H9 (cell line): ENCODE results near the gene SGTA. TPM values are rescaled to one million over a fixed set of nuclear protein-coding genes. Genes with fewer than 3 reads are reported as not detected.

ENCODE experiments used
- DNase-seq: peaks from one replicate; pipeline ENCODE4 v3.0.0-alpha.2; 2017
- H2AFZ ChIP-seq: one replicate; pipeline ENCODE4 v1.6.1; 2013; ENCODE audit warnings: mild to moderate bottlenecking, low read length, control low read depth, moderate library complexity
- H2AK5ac ChIP-seq: 2 replicates; pipeline ENCODE4 v1.6.1; 2013; ENCODE audit warnings: low read length, control low read depth, mixed read lengths; ENCODE audit not compliant: insufficient read length
- H2BK120ac ChIP-seq: one replicate; pipeline ENCODE4 v1.6.1; 2013; ENCODE audit warnings: low read depth, mild to moderate bottlenecking, low read length, control low read depth, inconsistent platforms; ENCODE audit not compliant: poor library complexity, severe bottlenecking
- H2BK12ac ChIP-seq: 2 replicates; pipeline ENCODE4 v1.6.1; 2013; ENCODE audit warnings: low read length, control low read depth, mixed read lengths, low read depth; ENCODE audit not compliant: insufficient read length
- H2BK15ac ChIP-seq: 2 replicates; pipeline ENCODE4 v1.6.1; 2013; ENCODE audit warnings: low read depth, low read length, control low read depth
- H2BK20ac ChIP-seq: one replicate; pipeline ENCODE4 v1.6.1; 2013; ENCODE audit warnings: low read depth, mild to moderate bottlenecking, low read length, control low read depth, inconsistent platforms; ENCODE audit not compliant: poor library complexity, severe bottlenecking
- H2BK5ac ChIP-seq: 2 replicates; pipeline ENCODE4 v1.6.1; 2013; ENCODE audit warnings: low read length, control low read depth, mixed read lengths; ENCODE audit not compliant: insufficient read length
- H3K14ac ChIP-seq: 2 replicates; pipeline ENCODE4 v1.6.1; 2013; ENCODE audit warnings: low read length, control low read depth; ENCODE audit not compliant: insufficient read depth
- H3K18ac ChIP-seq: 2 replicates; pipeline ENCODE4 v1.6.1; 2013; ENCODE audit warnings: low read depth, mild to moderate bottlenecking, mixed read lengths, low read length, control low read depth; ENCODE audit not compliant: insufficient read length
- H3K23ac ChIP-seq: 2 replicates; pipeline ENCODE4 v1.6.1; 2013; ENCODE audit warnings: low read length, control low read depth, mixed read lengths, low read depth; ENCODE audit not compliant: insufficient read length
- H3K23me2 ChIP-seq: 2 replicates; pipeline ENCODE4 v1.6.1; 2013; ENCODE audit warnings: low read depth, mild to moderate bottlenecking, mixed read lengths, low read length, control low read depth; ENCODE audit not compliant: insufficient read length, poor library complexity, severe bottlenecking
- H3K27ac ChIP-seq: 2 replicates; pipeline ENCODE4 v1.5.1; 2013; ENCODE audit warnings: low read length, control low read depth, mixed read lengths, low read depth; ENCODE audit not compliant: insufficient read length
- H3K27me3 ChIP-seq: 2 replicates; pipeline ENCODE4 v1.6.1; 2013; ENCODE audit warnings: low read length, control low read depth, inconsistent platforms; ENCODE audit not compliant: insufficient read depth
- H3K4ac ChIP-seq: 2 replicates; pipeline ENCODE4 v1.6.1; 2013; ENCODE audit warnings: low read depth, mild to moderate bottlenecking, control low read depth, inconsistent platforms, low read length, moderate library complexity
- H3K4me1 ChIP-seq: 2 replicates; pipeline ENCODE4 v1.6.1; 2013; ENCODE audit warnings: low read length, control low read depth, inconsistent platforms; ENCODE audit not compliant: insufficient read depth
- H3K4me2 ChIP-seq: 2 replicates; pipeline ENCODE4 v1.6.1; 2013; ENCODE audit warnings: low read length, control low read depth, mixed read lengths; ENCODE audit not compliant: insufficient read length, insufficient read depth
- H3K56ac ChIP-seq: 2 replicates; pipeline ENCODE4 v1.6.1; 2013; ENCODE audit warnings: low read depth, mild to moderate bottlenecking, mixed read lengths, low read length, control low read depth; ENCODE audit not compliant: insufficient read length
- H3K79me1 ChIP-seq: 2 replicates; pipeline ENCODE4 v1.6.1; 2013; ENCODE audit warnings: low read depth, mild to moderate bottlenecking, moderate library complexity, low read length, control low read depth, inconsistent platforms; ENCODE audit not compliant: insufficient read depth, poor library complexity, severe bottlenecking
- H3K79me2 ChIP-seq: 2 replicates; pipeline ENCODE4 v1.6.1; 2013; ENCODE audit warnings: low read length, control low read depth, inconsistent platforms; ENCODE audit not compliant: insufficient read depth
- H3K9ac ChIP-seq: 2 replicates; pipeline ENCODE4 v1.6.1; 2013; ENCODE audit warnings: low read length, control low read depth, mixed read lengths; ENCODE audit not compliant: insufficient read length; ENCODE audit errors: extremely low read depth
- H3K9me3 ChIP-seq: one replicate; pipeline ENCODE4 v1.6.1; 2013; ENCODE audit warnings: low read depth, low read length, inconsistent platforms; ENCODE audit not compliant: control insufficient read depth
- H3T11ph ChIP-seq: one replicate; pipeline ENCODE4 v1.6.1; 2013; ENCODE audit warnings: mild to moderate bottlenecking, low read length, control low read depth, inconsistent platforms
- H4K20me1 ChIP-seq: one replicate; pipeline ENCODE4 v1.6.1; 2013; ENCODE audit not compliant: control insufficient read depth, insufficient read length, insufficient read depth
- H4K5ac ChIP-seq: 2 replicates; pipeline ENCODE4 v1.6.1; 2013; ENCODE audit warnings: low read depth, mild to moderate bottlenecking, mixed read lengths, low read length, control low read depth; ENCODE audit not compliant: insufficient read length
- H4K8ac ChIP-seq: replicated peaks from 2 replicates; pipeline ENCODE4 v1.6.1; 2013; ENCODE audit warnings: low read length, control low read depth, mixed read lengths, low read depth; ENCODE audit not compliant: insufficient read length
- H4K91ac ChIP-seq: 2 replicates; pipeline ENCODE4 v1.6.1; 2013; ENCODE audit warnings: low read depth, mild to moderate bottlenecking, moderate library complexity, mixed read lengths, low read length, control low read depth; ENCODE audit not compliant: insufficient read length
- H3K27ac Mint-ChIP-seq, 3 experiments: 2 replicates in 2 of 3; 3 replicates in 1 of 3; pipeline ENCODE4 v1.8.0; 2020 to 2021; ENCODE audit warnings: mixed read lengths in 3 of 3, mild to moderate bottlenecking in 1 of 3, moderate library complexity in 1 of 3
- H3K27me3 Mint-ChIP-seq: 2 replicates; pipeline ENCODE4 v1.8.0; 2021; ENCODE audit warnings: low read depth, mild to moderate bottlenecking, moderate library complexity, mixed read lengths
- H3K36me3 Mint-ChIP-seq, 3 experiments: 2 replicates in 2 of 3; 3 replicates in 1 of 3; pipeline ENCODE4 v1.8.0; 2020 to 2021; ENCODE audit warnings: low read depth in 3 of 3, mixed read lengths in 3 of 3; ENCODE audit not compliant: insufficient read depth in 1 of 3
- H3K4me1 Mint-ChIP-seq, 2 experiments: 2 replicates each; pipeline ENCODE4 v1.8.0; 2020; ENCODE audit warnings: mixed read lengths in 2 of 2
- H3K4me3 Mint-ChIP-seq, 2 experiments: 2 replicates in 1 of 2; 3 replicates in 1 of 2; pipeline ENCODE4 v1.8.0; 2020 to 2021; ENCODE audit warnings: mild to moderate bottlenecking in 2 of 2, mixed read lengths in 2 of 2, moderate library complexity in 1 of 2
- H3K9me3 Mint-ChIP-seq, 2 experiments: 2 replicates in 1 of 2; 3 replicates in 1 of 2; pipeline ENCODE4 v1.8.0; 2020; ENCODE audit warnings: mild to moderate bottlenecking in 2 of 2, mixed read lengths in 2 of 2, moderate library complexity in 1 of 2
- WGBS: extraction: QIAGEN DNeasy Blood & Tissue Kit; methylation state at CpG from one replicate; pipeline ENCODE4 v1.1.7; 2013; ENCODE audit warnings: missing lambda C conversion rate, low lambda C conversion rate, mixed read lengths; ENCODE audit not compliant: insufficient read length; ENCODE audit errors: extremely low coverage; 5-methylcytosine and 5-hydroxymethylcytosine counted together
- total RNA-seq: library from RNA; stranded (reverse); gene quantifications from 2 replicates; pipeline ENCODE4 v1.2.1, GENCODE V29; 2021
- TF ChIP-seq, protein P1 (sequence below): fragments of 200-600 bp; sonication (generic); conservative IDR thresholded peaks from 3 replicates; pipeline ENCODE4 v1.8.0; 2021; ENCODE audit warnings: antibody characterized with exemption, mild to moderate bottlenecking

Gene SGTA
- total RNA-seq, 1 experiment from 2014 or later: 102 TPM

DNA sequence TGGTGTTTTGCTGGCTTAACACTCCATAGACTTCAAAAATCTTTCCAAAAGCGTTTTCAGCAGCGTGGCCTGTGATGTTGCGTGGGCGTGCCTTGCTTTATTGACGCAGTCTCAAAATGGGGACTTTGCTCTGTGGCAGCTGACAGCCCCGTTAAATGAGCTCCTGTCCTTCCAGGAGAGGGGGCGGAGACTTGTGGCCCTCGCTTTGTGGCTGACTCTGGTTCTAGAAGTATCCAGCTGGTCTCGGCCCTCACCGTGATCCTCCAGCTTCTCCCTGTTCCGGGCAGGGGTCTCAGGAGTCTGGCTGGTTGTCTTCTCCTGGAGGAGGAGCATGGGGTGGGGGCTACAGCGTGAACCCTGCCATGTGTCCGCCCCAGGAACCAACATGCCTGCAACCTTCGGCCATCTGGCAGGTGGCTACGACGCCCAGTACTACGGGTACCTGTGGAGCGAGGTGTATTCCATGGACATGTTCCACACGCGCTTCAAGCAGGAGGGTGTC is 28.2 kb upstream of the SGTA start:
- no peaks in the 10 kb centered on the region for H3K27me3 ChIP-seq
- no peak overlapping the region for H2BK5ac ChIP-seq
- no peak overlapping the region for H3K9ac ChIP-seq
- no peaks in the 10 kb centered on the region for H3K4me1 ChIP-seq
- H3K23ac ChIP-seq: no peak overlapping the region
- H2AFZ ChIP-seq: no peak overlapping the region
- H3K56ac ChIP-seq: no peak overlapping the region
- H4K8ac ChIP-seq: no peak overlapping the region
- no peak overlapping the region for H2BK20ac ChIP-seq
- no peak overlapping the region for H4K91ac ChIP-seq
- Mint-ChIP-seq H3K36me3 (peaks cover 17 to 51% (median 33%) of the 10 kb centered on the region in 3 experiments), H3K4me3 (no peak overlapping the region), H3K27me3 (no peaks in the 10 kb centered on the region; the same call in 1 of the 2 replicates), H3K4me1 (no peaks in the 10 kb centered on the region), H3K9me3 (no peaks in the 10 kb centered on the region), H3K27ac (0 out of 7 replicates have a peak overlapping the region, but pooled peaks of 1 of the 3 experiments have one; percentile 44)
- no peaks in the 10 kb centered on the region for H3K23me2 ChIP-seq
- no peak overlapping the region for H4K5ac ChIP-seq
- H2BK12ac ChIP-seq: no peak overlapping the region
- H3K79me2 ChIP-seq: no peaks in the 10 kb centered on the region
- no peak overlapping the region for H2AK5ac ChIP-seq
- H3K79me1 ChIP-seq: no peaks in the 10 kb centered on the region
- no peak overlapping the region for H2BK120ac ChIP-seq
- no peaks in the 10 kb centered on the region for H4K20me1 ChIP-seq
- WGBS: no CpG with 5 or more reads among the region's 20 CpGs
- H2BK15ac ChIP-seq: no peak overlapping the region
- H3K4me2 ChIP-seq: no peak overlapping the region
- TF ChIP-seq, protein P1, sequence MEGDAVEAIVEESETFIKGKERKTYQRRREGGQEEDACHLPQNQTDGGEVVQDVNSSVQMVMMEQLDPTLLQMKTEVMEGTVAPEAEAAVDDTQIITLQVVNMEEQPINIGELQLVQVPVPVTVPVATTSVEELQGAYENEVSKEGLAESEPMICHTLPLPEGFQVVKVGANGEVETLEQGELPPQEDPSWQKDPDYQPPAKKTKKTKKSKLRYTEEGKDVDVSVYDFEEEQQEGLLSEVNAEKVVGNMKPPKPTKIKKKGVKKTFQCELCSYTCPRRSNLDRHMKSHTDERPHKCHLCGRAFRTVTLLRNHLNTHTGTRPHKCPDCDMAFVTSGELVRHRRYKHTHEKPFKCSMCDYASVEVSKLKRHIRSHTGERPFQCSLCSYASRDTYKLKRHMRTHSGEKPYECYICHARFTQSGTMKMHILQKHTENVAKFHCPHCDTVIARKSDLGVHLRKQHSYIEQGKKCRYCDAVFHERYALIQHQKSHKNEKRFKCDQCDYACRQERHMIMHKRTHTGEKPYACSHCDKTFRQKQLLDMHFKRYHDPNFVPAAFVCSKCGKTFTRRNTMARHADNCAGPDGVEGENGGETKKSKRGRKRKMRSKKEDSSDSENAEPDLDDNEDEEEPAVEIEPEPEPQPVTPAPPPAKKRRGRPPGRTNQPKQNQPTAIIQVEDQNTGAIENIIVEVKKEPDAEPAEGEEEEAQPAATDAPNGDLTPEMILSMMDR: no peak
- H3K4ac ChIP-seq: no peak overlapping the region
- H3K9me3 ChIP-seq: no peaks in the 10 kb centered on the region
- no peak for DNase-seq
- no peak overlapping the region for H3K27ac ChIP-seq
- H3T11ph ChIP-seq: no peak overlapping the region
- no peak overlapping the region; the same call in 1 of the 2 replicates for H3K14ac ChIP-seq
- no peak overlapping the region for H3K18ac ChIP-seq
